HG03066 (cell line): Measurements from ENCODE around the gene CACHD1.
"Not testable (repeated sequence)": the region's sequence is repeated elsewhere in the genome, so short reads cannot be mapped to it uniquely, and the experiment has no call there.

Experiments
- ATAC-seq: cut with Tn5 transposase; IDR thresholded peaks from one replicate; pipeline ENCODE4 v1.9.1; 2021; ENCODE audit warnings: low read depth; ENCODE audit not compliant: unreplicated experiment

The CACHD1 gene

GRCh38 chr1:64579767-64580166 lies 109.8 kb downstream of the CACHD1 start:
- no peak for ATAC-seq

GRCh38 chr1:64581135-64581842 lies 111.4 kb downstream of the CACHD1 start:
- no peak for ATAC-seq

- ATAC-seq: no peak
These were observed 111.9 kb downstream of the CACHD1 start for GRCh38 chr1:64581843-64582185.

GRCh38 chr1:64584479-64584878 lies 114.5 kb downstream of the CACHD1 start:
- no peak for ATAC-seq

- no peak for ATAC-seq
These were observed 118.9 kb downstream of the CACHD1 start for GRCh38 chr1:64588876-64589275.

- ATAC-seq: no peak
These were observed 120.4 kb downstream of the CACHD1 start for GRCh38 chr1:64590316-64590715.

GRCh38 chr1:64594446-64594845 lies 124.5 kb downstream of the CACHD1 start:
- no peak for ATAC-seq

GRCh38 chr1:64595871-64596515 lies 126.1 kb downstream of the CACHD1 start:
- no peak for ATAC-seq

GRCh38 chr1:64597113-64597512 lies 127.2 kb downstream of the CACHD1 start:
- no peak for ATAC-seq

- no peak for ATAC-seq
These were observed 128.2 kb downstream of the CACHD1 start for GRCh38 chr1:64598100-64598571.

- no peak for ATAC-seq
These were observed 129.3 kb downstream of the CACHD1 start for GRCh38 chr1:64599242-64599641.

- no peak for ATAC-seq
These were observed 131.3 kb downstream of the CACHD1 start for GRCh38 chr1:64601207-64601606.

- ATAC-seq: no peak
These were observed 138.2 kb downstream of the CACHD1 start for GRCh38 chr1:64608005-64608650.

- no peak for ATAC-seq
These were observed 138.7 kb downstream of the CACHD1 start for GRCh38 chr1:64608651-64609048.

- ATAC-seq: not testable (repeated sequence)
These were observed 141.0 kb downstream of the CACHD1 start for GRCh38 chr1:64610950-64611349.

- no peak for ATAC-seq
These were observed 146.1 kb downstream of the CACHD1 start for GRCh38 chr1:64616039-64616438.

- no peak for ATAC-seq
These were observed 153.8 kb downstream of the CACHD1 start for GRCh38 chr1:64623750-64624191.

GRCh38 chr1:64624218-64624713 lies 154.3 kb downstream of the CACHD1 start:
- ATAC-seq: no peak

- no peak for ATAC-seq
These were observed 154.9 kb downstream of the CACHD1 start for GRCh38 chr1:64624808-64625207.

GRCh38 chr1:64630611-64631010 lies 160.7 kb downstream of the CACHD1 start:
- ATAC-seq: no peak

GRCh38 chr1:64631346-64632034 lies 161.6 kb downstream of the CACHD1 start:
- no peak for ATAC-seq
